Measurements from ENCODE around the gene RNF220.

RNF220 gene

GRCh38 chr1:44587796-44588460 lies 182.9 kb downstream of the RNF220 start:
- no peak for DNase-seq (ENCODE audit: low read depth in 2 of 2)

GRCh38 chr1:44588551-44589210 lies 183.6 kb downstream of the RNF220 start:
- no peak for DNase-seq (ENCODE audit: low read depth in 2 of 2)

- no peak for DNase-seq (ENCODE audit: low read depth in 2 of 2)
Observed at GRCh38 chr1:44590475-44590874, 185.4 kb downstream of the RNF220 start.

- DNase-seq (ENCODE audit: low read depth in 2 of 2): no peak
Observed at GRCh38 chr1:44591381-44591780, 186.3 kb downstream of the RNF220 start.

GRCh38 chr1:44592208-44593145 lies 187.4 kb downstream of the RNF220 start:
- DNase-seq (ENCODE audit: low read depth in 2 of 2): no peak

- DNase-seq (ENCODE audit: low read depth in 2 of 2): no peak
Observed at GRCh38 chr1:44594353-44594752, 189.3 kb downstream of the RNF220 start.

GRCh38 chr1:44594871-44595735 lies 190.0 kb downstream of the RNF220 start:
- peak; percentile 72 to 90 for DNase-seq (ENCODE audit: low read depth in 2 of 2)

- DNase-seq (ENCODE audit: low read depth in 2 of 2): no peak
Observed at GRCh38 chr1:44596511-44596910, 191.5 kb downstream of the RNF220 start.

GRCh38 chr1:44598167-44598566 lies 193.1 kb downstream of the RNF220 start:
- DNase-seq (ENCODE audit: low read depth in 2 of 2): no peak

GRCh38 chr1:44602634-44603628 lies 197.9 kb downstream of the RNF220 start:
- DNase-seq (ENCODE audit: low read depth in 2 of 2): no peak

- no peak for DNase-seq (ENCODE audit: low read depth in 2 of 2)
Observed at GRCh38 chr1:44603718-44604117, 198.7 kb downstream of the RNF220 start.

GRCh38 chr1:44604157-44604955 lies 199.3 kb downstream of the RNF220 start:
- no peak for DNase-seq (ENCODE audit: low read depth in 2 of 2)

GRCh38 chr1:44605914-44606615 lies 201.0 kb downstream of the RNF220 start:
- DNase-seq (ENCODE audit: low read depth in 2 of 2): no peak

- DNase-seq (ENCODE audit: low read depth in 2 of 2): no peak
Observed at GRCh38 chr1:44606701-44607281, 201.7 kb downstream of the RNF220 start.

GRCh38 chr1:44608141-44608540 lies 203.1 kb downstream of the RNF220 start:
- DNase-seq (ENCODE audit: low read depth in 2 of 2): no peak

GRCh38 chr1:44609412-44609767 lies 204.3 kb downstream of the RNF220 start:
- peak in 1 of 2 donors; percentile 12 for DNase-seq (ENCODE audit: low read depth in 2 of 2)

- DNase-seq (ENCODE audit: low read depth in 2 of 2): no peak
Observed at GRCh38 chr1:44609768-44610526, 204.9 kb downstream of the RNF220 start.

All from stimulated activated CD4-positive, alpha-beta T cell treated with anti-CD3 and anti-CD28 coated beads, Interleukin-4, amount 100 ng/mL, for 48 hours (primary cell).